Fibroblast of lung (primary cell): ENCODE results near the gene NEFH.

Source experiments
- CTCF ChIP-seq, 2 donors: IDR thresholded peaks in 1 of 2; conservative IDR thresholded peaks in 1 of 2; 1 replicate in 1 of 2; 2 replicates in 1 of 2; pipeline ENCODE4 v1.5.1; 2011 to 2012; ENCODE audit warnings: low read length in 2 of 2, control low read depth in 1 of 2, inconsistent platforms in 1 of 2, low read depth in 1 of 2, mild to moderate bottlenecking in 1 of 2
- EZH2 ChIP-seq: IDR thresholded peaks from 2 replicates; pipeline ENCODE4 v1.5.1; 2012; ENCODE audit warnings: low read length, control low read depth, mild to moderate bottlenecking; ENCODE audit errors: missing control alignments

- TF ChIP-seq CTCF (conservative IDR thresholded peaks at IDR 0.05 in 1 of 2, IDR thresholded peaks at IDR 0.05 in 1 of 2; ENCODE audit: low read depth in 1 of 2, low read length in 2 of 2) (no peak), EZH2 (no peak)
Measured at GRCh38 chr22:29519996-29520395, 40.0 kb downstream of the NEFH start.
